ENCODE data around the gene ORMDL3.
"Not testable (repeated sequence)": the region's sequence is repeated elsewhere in the genome, so short reads cannot be mapped to it uniquely, and the experiment has no call there.

ORMDL3 gene

DNA sequence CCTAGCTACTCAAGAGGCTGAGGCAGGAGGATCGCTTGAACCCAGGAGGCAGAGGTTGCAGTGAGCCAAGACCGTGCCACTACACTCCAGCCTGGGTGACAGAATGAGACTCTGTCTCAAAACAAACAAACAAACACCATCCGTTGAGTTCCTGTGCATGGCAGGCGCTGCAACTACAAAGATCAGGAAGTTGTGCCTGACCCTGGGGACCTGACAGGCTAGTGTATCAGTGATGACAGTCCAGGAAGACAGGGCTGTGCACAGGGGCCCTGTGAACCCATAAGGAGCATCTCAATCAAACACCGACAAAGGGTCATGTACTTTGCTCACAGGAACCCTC is 21.1 kb upstream of the ORMDL3 start:
- not testable (repeated sequence) for DNase-seq

GRCh38 chr17:39946551-39947330 is 19.3 kb upstream of the ORMDL3 start:
- no peak for DNase-seq

DNA sequence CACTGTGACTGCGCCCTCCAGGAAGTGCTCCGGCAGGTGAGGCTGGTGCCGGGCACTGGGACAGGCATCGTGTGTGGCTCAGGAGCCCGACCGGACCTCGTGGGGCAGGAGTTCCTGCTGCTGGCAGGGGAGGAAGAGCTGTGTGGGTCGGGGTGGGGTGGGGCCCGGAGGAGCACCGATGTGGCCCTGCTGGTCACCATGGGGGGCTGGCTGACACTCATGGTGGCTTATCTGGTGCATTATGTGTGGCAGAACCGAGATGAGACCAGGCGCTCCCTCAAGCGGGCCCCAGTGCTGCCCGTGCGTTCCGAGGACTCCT is 17.0 kb upstream of the ORMDL3 start:
- DNase-seq: no peak

DNA sequence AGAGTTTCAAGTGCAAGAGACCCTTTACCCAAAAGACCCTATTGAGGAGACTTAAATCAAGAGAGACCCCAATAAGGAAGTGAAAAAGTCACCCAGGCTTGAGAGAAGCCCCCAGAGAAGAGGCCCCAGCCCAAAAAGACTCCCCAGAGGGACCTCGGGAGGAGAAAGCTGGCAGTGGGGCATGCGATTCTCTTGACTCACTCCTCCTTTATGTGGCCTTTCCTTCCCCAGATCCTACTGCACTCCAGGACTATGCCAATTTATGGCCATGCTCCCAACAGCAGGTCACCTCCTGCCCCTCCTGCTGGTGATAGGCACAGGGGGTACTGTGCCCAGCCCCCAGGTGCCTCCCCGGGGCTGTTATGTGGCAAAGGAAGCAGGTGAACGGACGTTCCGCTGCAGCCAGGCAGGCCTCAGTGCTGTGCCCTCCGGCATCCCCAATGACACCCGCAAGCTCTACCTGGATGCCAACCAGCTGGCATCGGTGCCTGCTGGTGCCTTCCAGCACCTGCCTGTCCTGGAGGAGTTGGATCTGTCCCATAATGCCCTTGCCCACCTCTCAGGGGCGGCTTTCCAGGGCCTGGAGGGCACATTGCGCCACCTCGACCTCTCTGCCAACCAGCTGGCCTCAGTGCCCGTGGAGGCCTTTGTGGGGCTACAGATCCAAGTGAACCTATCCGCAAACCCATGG is 16.4 kb upstream of the ORMDL3 start:
- no peak for DNase-seq

DNA sequence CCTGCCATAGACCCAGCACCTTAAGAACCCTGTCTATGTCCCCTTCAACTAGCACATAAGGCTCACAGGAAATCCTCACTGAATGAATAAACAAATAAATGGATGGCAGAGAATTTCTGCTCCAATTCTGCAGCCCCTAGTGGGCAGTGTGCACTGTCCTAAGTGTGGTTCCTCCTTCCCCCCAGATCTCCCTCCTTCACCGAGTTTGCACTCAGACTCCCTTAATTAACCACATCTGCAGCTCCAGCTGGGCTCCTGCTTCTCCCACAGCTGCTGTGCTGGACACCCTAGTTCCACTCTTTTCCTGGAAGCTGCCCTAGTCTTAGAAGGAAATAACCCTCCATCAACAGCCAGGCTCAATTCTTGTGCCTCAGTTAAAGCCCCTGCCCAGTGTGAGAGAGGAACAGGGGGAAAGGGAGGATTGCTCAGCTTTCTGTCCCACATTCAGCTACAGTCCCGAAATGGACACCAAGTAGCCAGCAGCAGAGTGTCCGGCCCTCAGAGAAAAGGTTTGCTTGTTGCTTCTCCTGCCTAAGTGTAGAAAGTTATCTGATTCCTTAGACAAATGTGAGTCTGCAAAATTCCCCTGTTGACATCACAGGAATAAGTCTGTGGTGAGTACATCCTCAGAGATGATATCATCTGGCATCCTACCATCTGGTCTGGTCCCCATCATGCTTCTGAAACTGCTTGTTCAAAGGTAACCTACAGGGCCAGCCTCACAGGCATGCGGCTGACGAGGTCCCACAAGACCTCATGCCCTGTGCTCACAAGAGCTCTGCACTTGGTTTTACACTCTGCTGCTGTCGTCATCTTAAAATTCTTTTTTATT is 12.4 kb upstream of the ORMDL3 start:
- DNase-seq: peak; percentile 78

GRCh38 chr17:39939106-39939505 is 11.7 kb upstream of the ORMDL3 start:
- no peak for DNase-seq

DNA sequence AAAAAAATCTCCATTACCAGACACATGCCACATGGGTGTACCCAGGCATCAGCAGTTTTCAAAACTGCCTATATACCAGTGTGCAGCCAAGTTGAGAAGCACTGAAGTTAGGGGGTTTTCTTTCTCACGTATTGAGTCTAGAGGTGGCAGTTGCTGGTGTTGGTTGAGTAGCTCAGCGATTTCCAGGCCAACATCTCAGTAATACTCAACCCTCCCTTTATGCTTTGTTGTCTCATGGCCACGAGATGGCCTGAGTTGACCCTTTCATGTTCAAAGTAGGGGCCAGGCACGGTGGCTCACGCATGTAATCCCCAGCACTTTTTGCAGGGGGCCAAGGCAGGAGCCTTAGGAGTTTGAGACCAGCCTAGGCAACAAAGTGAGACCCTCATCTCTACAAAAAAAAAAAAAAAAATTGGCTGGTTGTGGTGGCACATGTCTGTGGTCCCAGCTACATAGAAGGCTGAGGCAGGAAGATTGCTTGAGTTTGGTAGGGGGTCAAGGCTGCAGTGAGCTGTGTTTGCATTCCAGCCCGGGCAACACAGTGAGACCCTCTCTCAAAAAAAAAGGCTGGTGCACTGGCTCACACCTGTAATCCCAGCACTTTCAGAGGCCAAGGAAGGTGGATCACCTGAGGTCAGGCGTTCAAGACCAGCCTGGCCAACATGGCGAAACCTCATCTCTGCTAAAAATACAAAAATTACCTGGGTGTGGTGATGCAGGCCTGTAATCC is 10.9 kb upstream of the ORMDL3 start:
- DNase-seq: no peak

DNA sequence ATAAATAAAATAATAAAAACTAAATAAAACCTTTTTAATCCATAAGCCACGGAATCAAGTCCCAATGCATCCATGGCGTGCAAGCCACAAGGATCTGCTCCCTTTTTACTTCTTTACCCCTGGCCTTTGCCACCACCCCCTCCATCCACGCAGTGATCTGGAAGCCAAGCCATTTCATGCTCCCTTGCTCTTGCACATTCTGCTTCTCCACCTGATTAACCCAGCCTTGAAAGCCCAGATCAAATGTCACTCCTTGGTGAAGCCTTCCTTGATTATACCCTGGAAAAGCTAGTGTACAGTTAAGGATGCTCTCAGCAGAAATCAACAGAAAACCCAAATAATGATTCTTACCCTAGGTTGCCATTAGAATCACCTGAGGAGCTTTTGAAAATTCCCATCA is 10.0 kb upstream of the ORMDL3 start:
- no peak for DNase-seq

- DNase-seq: no peak
Observed at GRCh38 chr17:39935909-39936308, 8.5 kb upstream of the ORMDL3 start.

DNA sequence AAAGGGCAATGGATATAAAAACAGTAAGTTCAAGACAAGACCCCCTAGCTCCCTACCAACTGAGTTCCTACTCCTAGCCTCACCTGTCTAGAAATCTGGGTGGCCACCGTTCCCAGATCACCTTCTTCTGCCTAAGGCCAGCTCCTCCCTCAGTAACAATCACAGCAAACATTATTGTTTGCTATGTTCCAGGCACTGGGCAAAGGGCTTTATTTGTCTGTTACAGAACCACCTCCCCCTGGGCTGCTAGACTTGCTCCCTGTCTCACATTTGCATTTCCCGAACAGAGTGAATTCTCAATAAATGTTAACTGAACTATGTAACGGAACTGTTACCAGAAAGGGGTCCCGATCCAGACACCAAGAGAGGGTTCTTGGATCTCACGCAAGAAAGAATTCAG is 6.9 kb upstream of the ORMDL3 start:
- DNase-seq: no peak

- DNase-seq: no peak
Observed at GRCh38 chr17:39933912-39934311, 6.5 kb upstream of the ORMDL3 start.

- DNase-seq: no peak
Observed at GRCh38 chr17:39929646-39930407, 2.4 kb upstream of the ORMDL3 start.

GRCh38 chr17:39928858-39929645 is 1.7 kb upstream of the ORMDL3 start:
- DNase-seq: peak; percentile 81

- DNase-seq: peak; percentile 52
Observed at GRCh38 chr17:39927929-39928857, 792 bp upstream of the ORMDL3 start.

DNA sequence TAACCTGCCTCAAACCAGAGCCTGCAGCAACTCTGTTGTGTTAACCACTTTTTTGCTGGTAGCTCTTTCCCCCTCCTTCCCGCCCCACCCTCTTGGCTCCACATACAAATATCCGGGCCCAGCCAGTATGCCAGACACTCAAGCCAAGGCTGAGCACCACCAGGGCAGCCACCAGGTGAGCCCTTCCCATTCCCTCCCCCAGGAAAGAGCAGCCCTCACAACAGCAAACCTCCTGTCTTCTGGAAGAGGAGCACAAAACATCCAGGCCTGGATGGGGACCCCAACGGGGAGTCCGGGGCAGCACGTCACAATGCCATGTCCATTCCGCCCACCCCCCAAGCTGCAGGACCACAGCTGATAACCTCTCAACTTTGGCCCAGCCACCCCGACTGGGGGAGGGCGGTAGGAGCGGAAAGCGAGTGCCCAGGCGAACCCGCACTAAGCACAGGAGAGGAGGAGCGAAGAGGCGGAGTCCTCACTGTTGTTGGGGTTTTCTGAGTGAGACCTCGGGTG is 757 bp downstream of the ORMDL3 start:
- DNase-seq: peak; percentile 43

DNA sequence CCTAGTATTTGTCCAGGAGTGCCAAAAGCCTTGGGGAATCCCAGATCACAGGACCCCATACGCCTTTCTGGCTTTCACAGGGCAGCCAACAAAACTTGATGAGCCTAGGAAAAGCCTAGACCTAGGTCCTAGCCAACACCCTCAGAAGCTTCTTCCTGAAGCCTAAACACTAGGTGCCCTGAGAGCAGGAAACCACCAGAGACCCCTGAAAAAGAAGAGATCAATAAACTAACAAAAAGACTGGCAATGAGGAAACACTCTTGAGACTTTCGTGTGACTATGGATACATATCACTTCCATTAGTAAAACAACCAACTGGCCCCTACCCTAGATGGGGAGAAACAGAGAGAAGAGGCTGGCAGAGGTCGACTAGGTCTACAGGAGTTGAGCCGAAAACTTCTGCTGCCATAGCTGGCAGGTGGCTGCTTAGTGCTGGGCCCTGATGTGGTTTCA is 1.2 kb downstream of the ORMDL3 start:
- DNase-seq: no peak

DNA sequence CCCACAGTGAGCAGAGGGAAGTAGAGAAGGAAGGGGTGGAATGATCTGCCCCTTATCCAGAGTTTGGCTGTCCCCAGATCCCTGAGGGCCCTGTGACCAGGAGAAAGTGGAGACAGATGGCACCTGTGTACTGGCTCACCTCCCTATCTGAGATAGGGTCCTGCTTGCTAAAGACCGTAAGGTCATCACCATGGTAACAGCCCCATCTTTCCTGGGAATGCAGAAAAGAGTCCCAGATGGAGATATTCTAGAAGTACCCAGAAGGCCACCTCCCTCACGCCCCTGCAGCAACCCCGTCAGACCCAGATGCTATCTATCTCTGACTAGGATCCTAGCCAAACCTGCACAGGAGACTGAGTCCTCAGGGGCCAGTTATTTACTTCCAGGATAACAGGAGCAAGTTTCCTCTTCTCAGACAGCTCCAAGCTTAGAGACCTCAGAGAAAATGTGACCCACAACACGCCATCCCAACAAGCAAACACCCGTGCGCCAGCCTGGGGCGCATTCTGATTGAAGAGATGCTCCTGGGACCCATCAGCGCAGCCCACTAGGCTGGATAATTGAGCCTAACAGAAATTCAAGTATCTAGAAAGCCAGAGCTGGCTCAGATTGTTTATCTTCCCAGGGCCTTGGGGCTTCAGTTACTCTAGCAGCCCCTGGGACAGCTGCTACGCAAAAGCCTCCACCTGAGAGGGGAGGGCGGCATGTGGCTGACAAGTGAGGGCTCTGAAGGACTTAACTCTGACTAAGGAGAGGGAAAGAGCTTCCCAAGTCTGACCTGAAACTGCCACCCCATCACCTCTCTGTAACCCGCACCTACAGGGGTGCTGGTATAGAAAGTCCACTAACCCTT is 1.9 kb downstream of the ORMDL3 start:
- no peak for DNase-seq

DNA sequence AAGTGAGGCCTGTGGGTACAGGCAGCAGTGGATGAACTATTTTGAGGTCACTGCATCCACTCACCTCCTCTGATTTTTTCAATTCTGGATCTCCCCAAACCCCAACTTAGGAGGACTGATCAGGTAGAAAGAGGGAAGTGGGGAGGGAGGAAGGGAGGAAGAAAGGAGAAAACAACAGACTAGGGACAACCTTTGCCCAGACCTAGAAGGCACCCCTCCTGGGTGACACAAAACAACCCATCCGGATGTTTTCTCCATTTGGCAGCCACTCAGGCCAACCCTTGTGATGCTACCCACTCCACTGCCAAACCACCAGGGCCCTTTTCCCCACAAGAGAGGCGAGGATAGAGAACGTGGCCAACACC is 2.7 kb downstream of the ORMDL3 start:
- DNase-seq: no peak

All from OCI-M1 (cell line).